Gastrocnemius medialis (tissue), 4 donors: ENCODE measurements around the gene PTGIS.

Experiments
- POLR2A ChIP-seq, 2 donors: fragments of 450-650 bp; IDR thresholded peaks; one replicate each; pipeline ENCODE4 v1.6.1; 2017; ENCODE audit warnings: antibody characterized with exemption in 2 of 2, mild to moderate bottlenecking in 2 of 2, moderate library complexity in 2 of 2
- TF ChIP-seq, protein P1 (sequence below), 5 experiments: fragments of 450-650 bp in 3 of 5; fragments of 200-600 bp in 2 of 5; sonication (generic) in 2 of 5; IDR thresholded peaks in 4 of 5; conservative IDR thresholded peaks in 1 of 5; 1 replicate in 4 of 5; 2 replicates in 1 of 5; pipeline ENCODE4 v1.5.1; 2016 to 2019; ENCODE audit warnings: antibody characterized with exemption in 5 of 5, mild to moderate bottlenecking in 3 of 5, moderate library complexity in 3 of 5

DNA sequence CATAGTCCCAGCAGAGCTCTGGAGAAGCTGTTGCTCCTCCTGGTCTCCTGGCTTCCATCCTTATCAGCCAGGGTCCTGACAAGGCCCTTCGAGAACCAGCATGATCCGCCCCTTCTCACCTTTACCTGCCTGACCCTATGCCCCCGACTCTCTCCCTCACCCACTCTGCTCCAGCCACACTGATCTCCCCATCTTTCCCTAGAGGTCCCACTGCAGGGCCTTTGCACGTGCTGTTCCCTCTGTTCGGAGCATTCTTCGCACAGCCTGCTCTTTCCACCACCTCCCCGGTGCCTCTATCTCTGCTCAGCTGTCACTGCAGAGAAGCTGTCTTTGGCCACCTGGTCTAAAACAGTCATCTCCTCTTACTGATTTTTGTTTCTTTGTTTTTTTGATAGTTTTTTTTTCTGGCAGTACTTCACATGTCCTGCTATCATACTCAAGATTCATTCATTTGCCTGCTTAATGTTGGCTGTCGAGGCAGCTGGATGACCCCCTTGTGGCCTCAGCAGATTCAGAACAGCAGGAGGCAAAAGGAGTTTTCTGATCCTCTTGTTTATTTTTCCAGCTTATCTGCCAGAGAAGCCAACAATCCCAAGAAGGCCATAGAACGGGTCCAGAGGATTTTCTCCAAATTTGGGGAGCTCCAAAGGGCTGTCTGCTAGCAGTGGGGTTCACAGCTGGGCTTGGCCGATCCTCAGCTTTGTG lies 1.6 kb upstream of the PTGIS start:
- TF ChIP-seq, protein P1, sequence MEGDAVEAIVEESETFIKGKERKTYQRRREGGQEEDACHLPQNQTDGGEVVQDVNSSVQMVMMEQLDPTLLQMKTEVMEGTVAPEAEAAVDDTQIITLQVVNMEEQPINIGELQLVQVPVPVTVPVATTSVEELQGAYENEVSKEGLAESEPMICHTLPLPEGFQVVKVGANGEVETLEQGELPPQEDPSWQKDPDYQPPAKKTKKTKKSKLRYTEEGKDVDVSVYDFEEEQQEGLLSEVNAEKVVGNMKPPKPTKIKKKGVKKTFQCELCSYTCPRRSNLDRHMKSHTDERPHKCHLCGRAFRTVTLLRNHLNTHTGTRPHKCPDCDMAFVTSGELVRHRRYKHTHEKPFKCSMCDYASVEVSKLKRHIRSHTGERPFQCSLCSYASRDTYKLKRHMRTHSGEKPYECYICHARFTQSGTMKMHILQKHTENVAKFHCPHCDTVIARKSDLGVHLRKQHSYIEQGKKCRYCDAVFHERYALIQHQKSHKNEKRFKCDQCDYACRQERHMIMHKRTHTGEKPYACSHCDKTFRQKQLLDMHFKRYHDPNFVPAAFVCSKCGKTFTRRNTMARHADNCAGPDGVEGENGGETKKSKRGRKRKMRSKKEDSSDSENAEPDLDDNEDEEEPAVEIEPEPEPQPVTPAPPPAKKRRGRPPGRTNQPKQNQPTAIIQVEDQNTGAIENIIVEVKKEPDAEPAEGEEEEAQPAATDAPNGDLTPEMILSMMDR (IDR thresholded peaks at IDR 0.05 in 4 of 5, conservative IDR thresholded peaks at IDR 0.05 in 1 of 5), result no peak
- TF ChIP-seq POLR2A (IDR thresholded peaks at IDR 0.05), result no peak
